GM12878 (cell line): ENCODE measurements around the gene TRIM37. TPM values are rescaled to one million over a fixed set of nuclear protein-coding genes. Genes with fewer than 3 reads are reported as not detected.
"Not testable (repeated sequence)": the region's sequence is repeated elsewhere in the genome, so short reads cannot be mapped to it uniquely, and the experiment has no call there.

ENCODE experiments used
- ATAC-seq: fragments of 200-7000 bp; cut with Tn5 transposase; 3 replicates; pipeline ENCODE4 v1.9.1; 2020; ENCODE audit warnings: mild to moderate bottlenecking, moderate library complexity
- BruUV-seq: library from RNA; stranded (reverse); fragments of 400-500 nt; replicated peaks from 2 replicates; lab custom pipeline; 2021; lab: Mats Ljungman, UMichigan
- CTCF ChIA-PET: fragments of 300-600 bp; sonication (Branson Sonifier 250); formaldehyde crosslinking; extraction: SDS; loops from one replicate; lab custom pipeline; 2021; ENCODE audit warnings: inconsistent platforms; lab: Yijun Ruan, JAX
- POLR2A ChIA-PET: fragments of 350-600 bp; formaldehyde crosslinking; extraction: SDS; loops from one replicate; lab custom pipeline; 2021; ENCODE audit warnings: inconsistent platforms; lab: Charles Lee
- RAD21 ChIA-PET: fragments of 300-600 bp; sonication (Branson Sonifier 250); formaldehyde crosslinking; loops from one replicate; lab custom pipeline; 2023; ENCODE audit warnings: antibody characterized with exemption; ENCODE audit not compliant: unreplicated experiment; lab: Charles Lee
- SMC1A ChIA-PET: fragments of 300-600 bp; sonication (Branson Sonifier 250); formaldehyde crosslinking; loops from one replicate; lab custom pipeline; 2023; ENCODE audit not compliant: unreplicated experiment, uncharacterized antibody; lab: Charles Lee
- DNase-seq: peaks from one replicate; pipeline ENCODE4 v3.0.0-alpha.2; 2011; ENCODE audit warnings: low read depth, low spot score
- FAIRE-seq: peaks from 3 replicates; lab custom pipeline; 2011; peaks lifted over from hg19 to GRCh38; lab: Jason Lieb, UNC
- H2AFZ ChIP-seq: 2 replicates; pipeline ENCODE4 v1.6.0; 2011; ENCODE audit warnings: low read depth, low read length, control low read depth; ENCODE audit not compliant: control insufficient read depth
- H3K27ac ChIP-seq: 2 replicates; pipeline ENCODE4 v1.5.1; 2011; ENCODE audit warnings: control low read depth; ENCODE audit not compliant: control insufficient read depth, insufficient read depth
- H3K27me3 ChIP-seq, 2 experiments: replicated peaks in 1 of 2; 2 replicates each; pipeline versions ENCODE4 v1.6.0 to v1.6.1; 2011; ENCODE audit warnings: low read length in 1 of 2; ENCODE audit not compliant: control insufficient read depth in 2 of 2, insufficient read depth in 2 of 2
- H3K36me3 ChIP-seq, 2 experiments: 2 replicates each; pipeline ENCODE4 v1.5.1; 2011; ENCODE audit warnings: low read length in 1 of 2; ENCODE audit not compliant: control insufficient read depth in 2 of 2, insufficient read depth in 2 of 2
- H3K4me1 ChIP-seq: 2 replicates; pipeline ENCODE4 v1.6.1; 2011; ENCODE audit warnings: mild to moderate bottlenecking, low read length, moderate library complexity, mixed read lengths; ENCODE audit not compliant: control insufficient read depth, insufficient read depth
- H3K4me2 ChIP-seq: 2 replicates; pipeline ENCODE4 v1.6.0; 2011; ENCODE audit warnings: control low read depth; ENCODE audit not compliant: control insufficient read depth, insufficient read depth
- H3K4me3 ChIP-seq: fragments of 200-600 bp; sonication (generic); 2 replicates; pipeline ENCODE4 v1.5.1; 2016
- H3K79me2 ChIP-seq: 2 replicates; pipeline ENCODE4 v1.6.0; 2011; ENCODE audit warnings: low read length; ENCODE audit not compliant: control insufficient read depth, insufficient read depth
- H3K9ac ChIP-seq: 2 replicates; pipeline ENCODE4 v1.8.0; 2011; ENCODE audit warnings: low read length, control low read depth, mixed read lengths; ENCODE audit not compliant: control insufficient read depth, insufficient read depth
- H3K9me3 ChIP-seq: replicated peaks from 3 replicates; pipeline ENCODE4 v1.5.1; 2011; ENCODE audit warnings: mild to moderate bottlenecking, low read length; ENCODE audit not compliant: control insufficient read depth, insufficient read depth
- H4K20me1 ChIP-seq: 2 replicates; pipeline ENCODE4 v1.6.0; 2011; ENCODE audit not compliant: control insufficient read depth, insufficient read depth
- MEF2A ChIP-seq: IDR thresholded peaks from 2 replicates; pipeline ENCODE4 v1.6.1; 2011; ENCODE audit warnings: low read depth, mild to moderate bottlenecking, low read length, moderate library complexity; ENCODE audit not compliant: insufficient read depth
- NFXL1 ChIP-seq: fragments of 450-650 bp; IDR thresholded peaks from 2 replicates; pipeline ENCODE4 v1.6.1; 2017; ENCODE audit warnings: antibody characterized with exemption, mild to moderate bottlenecking, borderline replicate concordance
- SPI1 ChIP-seq: IDR thresholded peaks from 2 replicates; pipeline ENCODE4 v1.6.1; 2011; ENCODE audit warnings: low read depth, mild to moderate bottlenecking, low read length, moderate library complexity, borderline replicate concordance; ENCODE audit not compliant: insufficient read depth
- WGBS: methylation state at CpG from one replicate; pipeline ENCODE4 v1.1.6; 2016; ENCODE audit warnings: low lambda C conversion rate; ENCODE audit not compliant: insufficient replicate concordance, insufficient coverage; ENCODE audit errors: missing lambda C conversion rate; 5-methylcytosine and 5-hydroxymethylcytosine counted together
- in situ Hi-C: fragments of 300-500 bp; cut with MboI; formaldehyde crosslinking; loops from 9 replicates; pipeline ENCODE4 v1.14.3; 2018; ENCODE audit warnings: mixed read lengths
- intact Hi-C: fragments of 100-400 bp; cut with micrococcal nuclease; formaldehyde crosslinking; loops from one replicate; pipeline ENCODE4 v1.14.2; 2022; ENCODE audit not compliant: unreplicated experiment
- polyA plus RNA-seq, 11 experiments: library from polyadenylated mRNA; depleted of rRNA in 4 of 11; unstranded in 6 of 11; stranded (reverse) in 5 of 11; fragments of >200 nt; fragmentation: Nextera tagmentation in 4 of 11; fragmentation: Illumina TruSeq in 1 of 11; extraction: Ambion mirVana in 4 of 11; extraction: Trizol in 1 of 11; gene quantifications; 1 replicate in 1 of 11; 2 replicates in 10 of 11; pipeline versions ENCODE4 v1.2.1 to v1.2.3, GENCODE V29; 2011 to 2016; ENCODE audit warnings: inconsistent platforms in 2 of 11, missing spikeins in 2 of 11, low read depth in 1 of 11
- total RNA-seq, 4 experiments: library from RNA; depleted of rRNA in 3 of 4; stranded (reverse); fragments of >200 nt in 3 of 4; fragmentation: Illumina TruSeq in 1 of 4; extraction: Trizol in 1 of 4; gene quantifications; 2 replicates each; pipeline versions ENCODE4 v1.2.1 to v1.2.3, GENCODE V29; 2013 to 2021

The TRIM37 gene
- total and polyA plus RNA-seq, 10 of the 15 experiments (the other 5 are each of a cell fraction or from before 2014, with no cell fraction given), result 4.8 to 20.6 (median 18.1) TPM

DNA sequence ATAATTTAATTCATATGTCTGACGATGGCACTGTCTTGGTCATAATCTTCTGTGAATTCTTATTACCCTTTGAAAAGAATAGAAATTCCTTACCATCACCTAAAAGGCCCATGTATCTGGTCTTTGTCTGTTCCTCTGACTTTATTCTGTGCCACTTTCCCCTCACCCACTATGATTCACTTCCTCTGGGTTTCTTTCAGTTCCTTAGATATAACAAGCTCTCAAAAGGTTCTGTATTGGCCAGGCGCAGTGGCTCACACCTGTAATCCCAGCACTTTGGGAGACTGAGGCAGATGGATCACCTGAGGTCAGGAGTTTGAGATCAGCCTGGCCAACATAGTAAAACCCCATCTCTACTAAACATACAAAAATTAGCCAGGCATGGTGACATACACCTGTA lies 152.3 kb downstream of the TRIM37 start:
- POLR2A ChIA-PET, result interaction anchor here (0.6 kb wide), 2 partner anchors 9 to 36 kb away, joined by 3 to 8 read pairs; no protein-coding TSS in a partner anchor
- SMC1A ChIA-PET, H3K4me1 ChIP-seq: not testable (repeated sequence)

DNA sequence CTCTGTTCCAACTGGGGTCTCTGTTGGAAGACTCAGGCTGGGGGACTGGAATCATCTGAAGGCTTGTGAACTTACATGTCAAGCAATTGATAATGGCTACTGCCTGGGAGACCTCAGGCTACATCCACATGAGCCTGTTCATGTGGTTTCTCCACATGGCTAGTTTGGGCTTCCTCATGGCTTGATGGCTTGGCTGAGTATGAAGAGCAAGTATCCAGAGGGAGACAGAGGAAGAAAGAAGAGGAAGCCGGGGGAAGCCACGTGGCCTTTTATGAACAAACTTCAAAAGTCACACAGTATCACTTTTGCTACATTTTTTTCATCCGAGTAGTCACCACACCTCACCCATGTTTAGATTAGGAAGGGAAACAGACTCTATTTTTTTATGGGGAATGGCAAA lies 158.9 kb downstream of the TRIM37 start:
- SMC1A ChIA-PET, result no interaction called here
- in situ Hi-C loops, result no loop called here
- CTCF ChIA-PET, result no interaction called here
- 43% methylated on average over 3 of the region's 3 CpGs for WGBS
- H3K27me3 ChIP-seq, result no peaks in the 10 kb centered on the region
- H4K20me1 ChIP-seq, result no peaks in the 10 kb centered on the region
- no peak overlapping the region for H3K4me3 ChIP-seq
- no peaks in the 10 kb centered on the region for H3K4me1 ChIP-seq
- no peaks in the 10 kb centered on the region for H3K79me2 ChIP-seq
- ATAC-seq (no peak), DNase-seq (no peak), FAIRE-seq (no peak)
- RAD21 ChIA-PET, result no interaction called here
- 0 out of 2 replicates have a peak, but pooled peaks have one; percentile 21 for TF ChIP-seq NFXL1
- no peak for TF ChIP-seq MEF2A
- H3K9ac ChIP-seq, result no peak overlapping the region
- BruUV-seq, result no TSS peak
- intact Hi-C loops, result no loop called here
- POLR2A ChIA-PET, result no interaction called here
- peaks cover 4% of the 10 kb centered on the region for H3K9me3 ChIP-seq
- no peak overlapping the region for H2AFZ ChIP-seq
- no peaks in the 10 kb centered on the region for H3K36me3 ChIP-seq
- no peak overlapping the region for H3K4me2 ChIP-seq
- H3K27ac ChIP-seq, result no peak overlapping the region

More for the DNA sequence above, 152.3 kb downstream of the TRIM37 start:
- H3K79me2 ChIP-seq, H3K36me3 ChIP-seq, H2AFZ ChIP-seq, H3K9me3 ChIP-seq, H4K20me1 ChIP-seq, H3K27ac ChIP-seq, FAIRE-seq, CTCF ChIA-PET, RAD21 ChIA-PET, H3K4me3 ChIP-seq, DNase-seq, H3K27me3 ChIP-seq, H3K9ac ChIP-seq, BruUV-seq, in situ Hi-C loops, H3K4me2 ChIP-seq, intact Hi-C loops: not testable (repeated sequence)
- 0% methylated on average over 2 of the region's 2 CpGs for WGBS
- TF ChIP-seq SPI1, result peak; percentile 33; the same call in 1 of the 2 replicates
- ATAC-seq, result peak; percentile 45
